ENCODE results near the gene TTLL3. TPM values are rescaled to one million over a fixed set of nuclear protein-coding genes. Genes with fewer than 3 reads are reported as not detected.

The TTLL3 gene
- total RNA-seq, 2 donors from 2014 or later: 21.6 to 35.0 TPM

DNA sequence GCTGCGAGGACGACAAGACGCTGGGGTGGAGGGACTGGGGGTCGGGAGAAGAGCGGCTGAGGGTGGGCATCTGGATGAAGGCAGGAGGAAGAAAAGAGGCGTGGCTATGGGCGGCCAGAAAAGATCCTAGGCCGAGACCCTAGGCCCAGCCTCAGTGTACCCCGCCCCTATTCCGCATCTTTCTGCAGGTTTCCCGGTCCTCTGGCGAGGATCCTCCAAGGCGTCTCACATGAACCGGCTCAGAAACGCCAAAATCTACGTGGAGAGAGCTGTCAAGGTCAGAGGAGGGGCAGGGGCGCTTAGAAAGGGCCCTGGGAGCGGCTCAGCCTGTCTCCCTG is 340 bp downstream of the TTLL3 start:
- no peak overlapping the region for H3K27ac Mint-ChIP-seq
- Histone ChIP-seq H3K36me3 (ENCODE audit: control insufficient read depth, insufficient read depth, low read length) (peaks cover 28% of the 10 kb centered on the region), H3K4me3 (ENCODE audit: low read length) (peak overlapping the region; percentile 71), H3K9me3 (ENCODE audit: control insufficient read depth, low read length) (no peaks in the 10 kb centered on the region), H3K27ac (ENCODE audit: low read depth, low read length) (no peak overlapping the region), H3K27me3 (ENCODE audit: control insufficient read depth, insufficient read depth, low read length, poor library complexity, severe bottlenecking) (peaks cover 6% of the 10 kb centered on the region), H3K4me1 (ENCODE audit: control insufficient read depth, insufficient read depth, low read length) (peaks cover 3% of the 10 kb centered on the region), H3K9ac (ENCODE audit: extremely low read depth, low read length, poor library complexity, severe bottlenecking) (peak overlapping the region; percentile 39)
- peaks cover 8% of the 10 kb centered on the region for H3K4me1 Mint-ChIP-seq
- no peaks in the 10 kb centered on the region for H3K9me3 Mint-ChIP-seq
- TF ChIP-seq CTCF (conservative IDR thresholded peaks at IDR 0.05): no peak
- 13 to 25% methylated on average over 3 to 18 of the region's 18 CpGs for WGBS, 2 experiments (ENCODE audit: insufficient coverage in 1 of 2, insufficient read length in 1 of 2)
- DNase-seq: peak; percentile 79
- peaks cover 22% of the 10 kb centered on the region for H3K36me3 Mint-ChIP-seq (ENCODE audit: low read depth)
- peak overlapping the region; percentile 61 for H3K4me3 Mint-ChIP-seq
- H3K27me3 Mint-ChIP-seq (ENCODE audit: insufficient read depth): peaks cover 17% of the 10 kb centered on the region

DNA sequence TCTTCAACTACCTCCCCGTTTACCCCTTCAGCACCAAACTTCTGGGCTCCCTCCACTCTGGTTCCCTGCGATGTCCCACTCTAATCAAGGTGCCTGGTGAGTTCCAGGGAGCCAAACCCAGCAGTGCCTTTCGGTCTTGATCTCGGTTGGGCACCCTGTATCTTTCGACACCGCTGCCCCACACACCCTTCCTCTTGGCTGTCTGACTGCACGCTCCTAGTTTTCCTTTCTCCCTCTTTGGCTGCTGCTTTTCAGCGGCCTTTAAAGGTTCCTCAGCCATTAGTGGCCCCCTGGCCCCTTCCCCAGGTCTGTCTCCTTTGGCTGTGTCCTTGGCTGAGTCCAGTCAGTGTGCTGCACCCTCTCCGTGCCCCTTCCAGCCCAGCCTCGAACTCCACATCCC is 784 bp downstream of the TTLL3 start:
- H3K9me3 ChIP-seq (ENCODE audit: control insufficient read depth, low read length): no peaks in the 10 kb centered on the region
- Mint-ChIP-seq H3K36me3 (ENCODE audit: low read depth) (peaks cover 18% of the 10 kb centered on the region), H3K4me3 (peak overlapping the region; percentile 61), H3K27ac (no peak overlapping the region), H3K27me3 (ENCODE audit: insufficient read depth) (peaks cover 17% of the 10 kb centered on the region), H3K9me3 (no peaks in the 10 kb centered on the region), H3K4me1 (peaks cover 8% of the 10 kb centered on the region)
- no peak overlapping the region for H3K9ac ChIP-seq (ENCODE audit: extremely low read depth, low read length, poor library complexity, severe bottlenecking)
- 87 to 88% methylated on average over 7 to 10 of the region's 10 CpGs for WGBS, 2 experiments (ENCODE audit: insufficient coverage in 1 of 2, insufficient read length in 1 of 2)
- peaks cover 6% of the 10 kb centered on the region for H3K27me3 ChIP-seq (ENCODE audit: control insufficient read depth, insufficient read depth, low read length, poor library complexity, severe bottlenecking)
- H3K27ac ChIP-seq (ENCODE audit: low read depth, low read length): no peak overlapping the region
- DNase-seq: no peak
- H3K4me3 ChIP-seq (ENCODE audit: low read length): peak overlapping the region; percentile 71
- peaks cover 3% of the 10 kb centered on the region for H3K4me1 ChIP-seq (ENCODE audit: control insufficient read depth, insufficient read depth, low read length)
- peaks cover 23% of the 10 kb centered on the region for H3K36me3 ChIP-seq (ENCODE audit: control insufficient read depth, insufficient read depth, low read length)
- TF ChIP-seq CTCF (conservative IDR thresholded peaks at IDR 0.05): no peak

DNA sequence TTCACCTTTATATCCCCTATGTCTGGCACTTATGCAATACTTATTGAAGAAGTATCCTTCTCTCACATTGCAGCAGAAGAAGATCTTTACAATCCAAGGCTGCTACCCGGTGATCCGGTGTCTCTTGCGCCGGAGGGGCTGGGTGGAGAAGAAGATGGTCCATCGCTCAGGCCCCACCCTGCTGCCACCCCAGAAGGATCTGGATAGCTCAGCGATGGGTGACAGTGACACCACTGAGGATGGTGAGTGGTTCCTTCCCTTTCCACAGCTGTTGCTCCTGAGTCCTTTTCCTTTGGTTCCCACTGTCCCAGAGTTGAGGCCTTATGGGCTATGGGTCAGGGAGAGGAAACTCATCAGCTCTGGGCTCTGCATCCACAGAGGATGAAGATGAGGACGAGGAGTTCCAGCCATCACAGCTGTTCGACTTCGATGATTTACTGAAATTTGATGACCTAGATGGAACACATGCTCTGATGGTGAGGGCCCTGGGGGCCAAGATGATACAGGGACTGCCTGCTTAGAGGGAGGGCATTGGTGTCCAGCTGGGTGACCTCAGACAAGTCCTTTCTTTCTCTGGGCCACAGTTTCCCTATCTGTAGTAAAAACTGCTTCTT is 2.9 kb downstream of the TTLL3 start:
- no peak for TF ChIP-seq CTCF (conservative IDR thresholded peaks at IDR 0.05)
- no peaks in the 10 kb centered on the region for H3K9me3 ChIP-seq (ENCODE audit: control insufficient read depth, low read length)
- no peak for DNase-seq
- 93 to 100% methylated on average over 3 to 9 of the region's 9 CpGs for WGBS, 2 experiments (ENCODE audit: insufficient coverage in 1 of 2, insufficient read length in 1 of 2)
- H3K4me1 Mint-ChIP-seq: peaks cover 8% of the 10 kb centered on the region
- H3K36me3 ChIP-seq (ENCODE audit: control insufficient read depth, insufficient read depth, low read length): peaks cover 4% of the 10 kb centered on the region
- H3K27ac ChIP-seq (ENCODE audit: low read depth, low read length): no peak overlapping the region
- H3K4me3 ChIP-seq (ENCODE audit: low read length): no peak overlapping the region
- no peak overlapping the region for H3K4me3 Mint-ChIP-seq
- peaks cover 3% of the 10 kb centered on the region for H3K4me1 ChIP-seq (ENCODE audit: control insufficient read depth, insufficient read depth, low read length)
- peaks cover 6% of the 10 kb centered on the region for H3K27me3 ChIP-seq (ENCODE audit: control insufficient read depth, insufficient read depth, low read length, poor library complexity, severe bottlenecking)
- H3K27ac Mint-ChIP-seq: no peak overlapping the region
- H3K36me3 Mint-ChIP-seq (ENCODE audit: low read depth): peaks cover 4% of the 10 kb centered on the region
- peaks cover 17% of the 10 kb centered on the region for H3K27me3 Mint-ChIP-seq (ENCODE audit: insufficient read depth)
- no peak overlapping the region for H3K9ac ChIP-seq (ENCODE audit: extremely low read depth, low read length, poor library complexity, severe bottlenecking)
- no peaks in the 10 kb centered on the region for H3K9me3 Mint-ChIP-seq

All from endodermal cell (in vitro differentiated cells).